Stomach (tissue), 9 donors: ENCODE measurements around the gene SHMT2. TPM values are rescaled to one million over a fixed set of nuclear protein-coding genes. Genes with fewer than 3 reads are reported as not detected.
"Not testable (repeated sequence)": the region's sequence is repeated elsewhere in the genome, so short reads cannot be mapped to it uniquely, and the experiment has no call there.

Experiments used
- DNase-seq, 2 donors: peaks; one replicate each; pipeline versions ENCODE4 v3.0.0 to v3.0.0-alpha.2; 2013 to 2019
- H3K27ac ChIP-seq, 5 donors: fragments of 200-600 bp in 4 of 5; sonication (generic) in 4 of 5; one replicate each; pipeline ENCODE4 v1.5.1; 2013 to 2019; ENCODE audit warnings: mild to moderate bottlenecking in 1 of 5, moderate library complexity in 1 of 5
- H3K27me3 ChIP-seq, 3 donors: fragments of 200-600 bp; sonication (generic); one replicate each; pipeline ENCODE4 v1.5.1; 2017 to 2019; ENCODE audit warnings: mixed run types in 1 of 3
- H3K36me3 ChIP-seq, 4 donors: fragments of 200-600 bp; sonication (generic); 1 replicate in 3 of 4; 2 replicates in 1 of 4; pipeline ENCODE4 v1.5.1; 2016 to 2019
- H3K4me1 ChIP-seq, 4 donors: fragments of 200-600 bp; sonication (generic); one replicate each; pipeline ENCODE4 v1.5.1; 2016 to 2019
- H3K4me3 ChIP-seq, 4 donors: fragments of 200-600 bp; sonication (generic) in 3 of 4; one replicate each; pipeline ENCODE4 v1.5.1; 2016 to 2019; ENCODE audit warnings: mild to moderate bottlenecking in 1 of 4
- H3K9me3 ChIP-seq, 4 donors: fragments of 200-600 bp; sonication (generic); one replicate each; pipeline ENCODE4 v1.5.1; 2016 to 2019
- CTCF ChIP-seq, 7 experiments: fragments of 450-650 bp in 4 of 7; fragments of 200-600 bp in 3 of 7; sonication (generic) in 3 of 7; IDR thresholded peaks; one replicate each; pipeline ENCODE4 v1.5.1; 2016 to 2019; ENCODE audit warnings: antibody characterized with exemption in 7 of 7, control low read depth in 2 of 7, mild to moderate bottlenecking in 1 of 7
- EP300 ChIP-seq: sonication (generic); formaldehyde crosslinking; IDR thresholded peaks from one replicate; pipeline ENCODE4 v1.6.1; 2017; ENCODE audit warnings: antibody characterized with exemption
- POLR2A ChIP-seq, 4 donors: fragments of 450-650 bp; IDR thresholded peaks; one replicate each; pipeline ENCODE4 v1.6.1; 2016; ENCODE audit warnings: antibody characterized with exemption in 4 of 4, control low read depth in 2 of 4, mild to moderate bottlenecking in 1 of 4, moderate library complexity in 1 of 4
- POLR2AphosphoS5 ChIP-seq, 3 donors: sonication (generic); formaldehyde crosslinking; IDR thresholded peaks; one replicate each; pipeline ENCODE4 v1.6.1; 2016; ENCODE audit warnings: antibody characterized with exemption in 3 of 3
- WGBS, 5 donors: extraction: QIAGEN DNeasy Blood & Tissue Kit in 3 of 5; methylation state at CpG; one replicate each; pipeline versions ENCODE4 v1.1.5 to v1.1.7; 2013 to 2018; 5-methylcytosine and 5-hydroxymethylcytosine counted together
- intact Hi-C: fragments of 100-400 bp; cut with DNase I; formaldehyde crosslinking; loops from one replicate; pipeline ENCODE4 v1.15.1; 2023; ENCODE audit warnings: low total_unique reads
- polyA plus RNA-seq, 3 donors: library from polyadenylated mRNA; stranded (reverse); fragments of 200-250 nt; gene quantifications; one replicate each; pipeline ENCODE4 v1.2.3, GENCODE V29; 2013
- small RNA-seq, 4 donors: library from RNA; depleted of rRNA; stranded (forward); fragments of <200 nt; gene quantifications; one replicate each; pipeline ENCODE3, GENCODE V24; 2016
- total RNA-seq, 5 donors: library from RNA; depleted of rRNA; stranded (reverse); fragments of >200 nt; gene quantifications; one replicate each; pipeline versions ENCODE4 v1.1.0 to v1.2.3, GENCODE V29; 2014 to 2016
- donor health status: healthy with polysubstance abuse.
- donor health status: Bipolar disorder and iron deficiency.
- donor health status: healthy.

Gene SHMT2
- total and polyA plus RNA-seq, 8 donors, result 26.1 to 93.7 (median 58.0) TPM

GRCh38 chr12:57278465-57279381, 49.2 kb downstream of the SHMT2 start:
- Histone ChIP-seq H3K27ac (no peak overlapping the region), H3K36me3 (peaks cover 46 to 98% (median 93%) of the 10 kb centered on the region in 4 donors), H3K9me3 (no peaks in the 10 kb centered on the region), H3K4me3 (no peak overlapping the region), H3K27me3 (no peaks in the 10 kb centered on the region), H3K4me1 (peaks cover 0 to 15% (median 6%) of the 10 kb centered on the region in 4 donors)
- TF ChIP-seq CTCF (IDR thresholded peaks at IDR 0.05), result no peak
- WGBS, 5 donors, result 87 to 94% (median 91%) methylated on average over 15 of the region's 15 CpGs
- DNase-seq, result no peak
- intact Hi-C loops, result no loop called here

GRCh38 chr12:57280211-57281062, 50.9 kb downstream of the SHMT2 start:
- Histone ChIP-seq H3K27me3 (no peaks in the 10 kb centered on the region), H3K9me3 (no peaks in the 10 kb centered on the region), H3K4me1 (peaks cover 0 to 15% (median 6%) of the 10 kb centered on the region in 4 donors), H3K36me3 (peaks cover 47 to 99% (median 91%) of the 10 kb centered on the region in 4 donors), H3K27ac (peak overlapping the region in 3 of 5 donors; percentile 39 to 66 (median 40)), H3K4me3 (no peak overlapping the region)
- DNase-seq, result peak; percentile 39 to 77
- intact Hi-C loops, result no loop called here
- whole genome bisulfite sequencing, 5 donors, result 56 to 73% (median 69%) methylated on average over 9 of the region's 9 CpGs
- no peak for TF ChIP-seq CTCF (IDR thresholded peaks at IDR 0.05)
- no peak for TF ChIP-seq EP300
- peak in 1 of 3 donors; percentile 77 for TF ChIP-seq POLR2AphosphoS5 (IDR thresholded peaks at IDR 0.05)
- TF ChIP-seq POLR2A (IDR thresholded peaks at IDR 0.05), result no peak

- peaks cover 47 to 100% (median 91%) of the 10 kb centered on the region in 4 donors for H3K36me3 ChIP-seq
- DNase-seq, intact Hi-C loops, H3K27ac ChIP-seq, H3K27me3 ChIP-seq, H3K4me3 ChIP-seq, H3K9me3 ChIP-seq: not testable (repeated sequence)
- 92 to 94% (median 93%) methylated on average over 12 of the region's 12 CpGs for WGBS, 5 donors
- H3K4me1 ChIP-seq, result peaks cover 0 to 15% (median 6%) of the 10 kb centered on the region in 4 donors
Measured at GRCh38 chr12:57282073-57282472, 52.6 kb downstream of the SHMT2 start.

Small RNAs within 50 kb of the gene (small RNA-seq; reads per million reads assigned to genes)
- 0.10 to 0.92 (median 0.41) reads per million in 4 donors for gene MIR1228

Other genes with a start within 250 kb of the SHMT2 start
- gene ZBTB39, start 223.2 kb upstream of the SHMT2 start, total RNA-seq, result 1 to 10 TPM; 3.3 to 7.6 (median 4.9) TPM
- 1 to 10 TPM; 1.2 to 1.7 (median 1.4) TPM for gene ZBTB39, start 223.2 kb upstream of the SHMT2 start, polyA plus RNA-seq
- gene TAC3, start 213.2 kb upstream of the SHMT2 start, total RNA-seq, result 10 to 100 TPM in 1 of 5 donors, 1 to 10 TPM in 2, not detected in 2; 2.0 to 19.8 (median 7.6) TPM
- under 1 TPM in 2 of 3 donors, not detected in 1; 0.62 to 0.75 TPM for gene TAC3, start 213.2 kb upstream of the SHMT2 start, polyA plus RNA-seq
- gene MYO1A, start 179.6 kb upstream of the SHMT2 start, total RNA-seq, result 10 to 100 TPM in 4 of 5 donors, 1 to 10 TPM in 1; 2.7 to 97.3 (median 19.3) TPM
- gene MYO1A, start 179.6 kb upstream of the SHMT2 start, polyA plus RNA-seq, result 10 to 100 TPM in 1 of 3 donors, 1 to 10 TPM in 1, under 1 TPM in 1; 0.70 to 16.2 (median 1.2) TPM
- 10 to 100 TPM in 1 of 5 donors, 1 to 10 TPM in 4; 1.2 to 16.7 (median 2.7) TPM for gene NEMP1, start 150.9 kb upstream of the SHMT2 start, total RNA-seq
- 1 to 10 TPM; 1.1 to 3.8 (median 2.2) TPM for gene NEMP1, start 150.9 kb upstream of the SHMT2 start, polyA plus RNA-seq
- 10 to 100 TPM in 2 of 5 donors, 1 to 10 TPM in 2, not detected in 1; 1.7 to 12.1 (median 8.3) TPM for gene NAB2, start 140.6 kb upstream of the SHMT2 start, total RNA-seq
- gene NAB2, start 140.6 kb upstream of the SHMT2 start, polyA plus RNA-seq, result 10 to 100 TPM; 14.1 to 16.6 (median 16.3) TPM
- 100 to 1,000 TPM in 4 of 5 donors, 10 to 100 TPM in 1; 81.9 to 343 (median 209) TPM for gene STAT6, start 118.3 kb upstream of the SHMT2 start, total RNA-seq
- 100 to 1,000 TPM; 138 to 477 (median 147) TPM for gene STAT6, start 118.3 kb upstream of the SHMT2 start, polyA plus RNA-seq
- 100 to 1,000 TPM in 4 of 5 donors, 10 to 100 TPM in 1; 97.8 to 510 (median 129) TPM for gene LRP1, start 101.2 kb upstream of the SHMT2 start, total RNA-seq
- 10 to 100 TPM; 13.5 to 25.9 (median 13.6) TPM for gene LRP1, start 101.2 kb upstream of the SHMT2 start, polyA plus RNA-seq
- not detected for gene LRP1-AS, start 82.1 kb upstream of the SHMT2 start, total RNA-seq
- gene LRP1-AS, start 82.1 kb upstream of the SHMT2 start, polyA plus RNA-seq, result not detected
- under 1 TPM in 1 of 5 donors, not detected in 4; 0.18 TPM for gene NXPH4, start 12.9 kb upstream of the SHMT2 start, total RNA-seq
- gene NXPH4, start 12.9 kb upstream of the SHMT2 start, polyA plus RNA-seq, result under 1 TPM in 2 of 3 donors, not detected in 1; 0.30 to 0.44 TPM
- gene STAC3, start 21.5 kb downstream of the SHMT2 start, total RNA-seq, result 1 to 10 TPM in 2 of 5 donors, under 1 TPM in 2, not detected in 1; 0.55 to 5.1 (median 1.6) TPM
- gene STAC3, start 21.5 kb downstream of the SHMT2 start, polyA plus RNA-seq, result 1 to 10 TPM; 1.3 to 3.8 (median 3.5) TPM
- 10 to 100 TPM; 22.8 to 64.3 (median 30.5) TPM for gene R3HDM2, start 201.3 kb downstream of the SHMT2 start, total RNA-seq
- 10 to 100 TPM; 12.4 to 18.6 (median 13.9) TPM for gene R3HDM2, start 201.3 kb downstream of the SHMT2 start, polyA plus RNA-seq
- under 1 TPM in 1 of 5 donors, not detected in 4; 0.37 TPM for gene INHBC, start 205.1 kb downstream of the SHMT2 start, total RNA-seq
- not detected for gene INHBC, start 205.1 kb downstream of the SHMT2 start, polyA plus RNA-seq
- not detected for gene INHBE, start 225.6 kb downstream of the SHMT2 start, total RNA-seq
- not detected for gene INHBE, start 225.6 kb downstream of the SHMT2 start, polyA plus RNA-seq
- gene GLI1, start 230.1 kb downstream of the SHMT2 start, total RNA-seq, result 1 to 10 TPM in 1 of 5 donors, under 1 TPM in 4; 0.14 to 4.0 (median 0.58) TPM
- 1 to 10 TPM in 2 of 3 donors, under 1 TPM in 1; 0.53 to 2.7 (median 1.7) TPM for gene GLI1, start 230.1 kb downstream of the SHMT2 start, polyA plus RNA-seq